Neural cell (in vitro differentiated cells): ENCODE measurements around the gene CALY. TPM values are rescaled to one million over a fixed set of nuclear protein-coding genes. Genes with fewer than 3 reads are reported as not detected.

Experiments
- H2AFZ ChIP-seq: fragments of 200-600, 300-800 bp; sonication (generic), shearing (Covaris generic); 2 replicates; pipeline ENCODE4 v1.6.0; 2014; ENCODE audit warnings: low read depth, mild to moderate bottlenecking, antibody characterized with exemption, low read length, moderate library complexity
- H3F3A ChIP-seq: fragments of 200-600 bp; shearing (Covaris generic); 2 replicates; pipeline ENCODE4 v1.6.1; 2016; ENCODE audit warnings: mild to moderate bottlenecking, moderate library complexity, mixed read lengths, antibody characterized with exemption, low read length; ENCODE audit not compliant: insufficient read depth, poor library complexity, severe bottlenecking
- H3K27ac ChIP-seq: fragments of 200-600, 300-800 bp; sonication (generic), shearing (Covaris generic); 2 replicates; pipeline ENCODE4 v1.5.1; 2014; ENCODE audit warnings: mild to moderate bottlenecking, low read length, moderate library complexity
- H3K27me3 ChIP-seq: fragments of 300-800, 200-600 bp; sonication (generic), shearing (Covaris generic); 2 replicates; pipeline ENCODE4 v1.6.0; 2014; ENCODE audit warnings: mild to moderate bottlenecking, low read depth, low read length, moderate library complexity; ENCODE audit not compliant: insufficient read depth
- H3K36me3 ChIP-seq: fragments of 300-800, 200-600 bp; sonication (generic), shearing (Covaris generic); 2 replicates; pipeline ENCODE4 v1.5.1; 2014; ENCODE audit warnings: mild to moderate bottlenecking, antibody characterized with exemption, low read length, moderate library complexity; ENCODE audit not compliant: insufficient read depth
- H3K4me2 ChIP-seq: fragments of 300-800, 200-600 bp; sonication (generic), shearing (Covaris generic); 2 replicates; pipeline ENCODE4 v1.6.0; 2014; ENCODE audit warnings: mild to moderate bottlenecking, low read length
- H3K4me3 ChIP-seq: fragments of 300-800, 200-600 bp; sonication (generic), shearing (Covaris generic); 2 replicates; pipeline ENCODE4 v1.5.1; 2014; ENCODE audit warnings: mild to moderate bottlenecking, low read length, moderate library complexity
- H3K79me2 ChIP-seq: fragments of 200-600 bp; shearing (Covaris generic); replicated peaks from 2 replicates; pipeline ENCODE4 v1.6.0; 2014; ENCODE audit warnings: mild to moderate bottlenecking, low read length, moderate library complexity; ENCODE audit not compliant: insufficient read depth
- H3K9ac ChIP-seq: fragments of 300-800, 200-600 bp; sonication (generic), shearing (Covaris generic); 2 replicates; pipeline ENCODE4 v1.6.1; 2016; ENCODE audit warnings: mild to moderate bottlenecking, low read length, mixed read lengths
- H3K9me2 ChIP-seq: fragments of 200-600 bp; shearing (Covaris generic); 2 replicates; pipeline ENCODE4 v1.6.1; 2016; ENCODE audit warnings: mild to moderate bottlenecking, low read length, mixed read lengths; ENCODE audit not compliant: insufficient read depth
- H3K9me3 ChIP-seq: fragments of 200-600, 300-800 bp; sonication (generic), shearing (Covaris generic); 2 replicates; pipeline ENCODE4 v1.6.1; 2016; ENCODE audit warnings: mild to moderate bottlenecking, mixed run types, low read length, moderate library complexity, mixed read lengths
- H4K20me1 ChIP-seq: fragments of 200-600 bp; shearing (Covaris generic); 2 replicates; pipeline ENCODE4 v1.6.1; 2016; ENCODE audit warnings: mild to moderate bottlenecking, mixed run types; ENCODE audit not compliant: insufficient read depth
- CTCF ChIP-seq: fragments of 450-650 bp; IDR thresholded peaks from 2 replicates; pipeline ENCODE4 v1.5.1; 2014; ENCODE audit warnings: antibody characterized with exemption, mild to moderate bottlenecking, moderate library complexity; ENCODE audit not compliant: poor library complexity, severe bottlenecking
- EP300 ChIP-seq: fragments of 450-650 bp; conservative IDR thresholded peaks from 2 replicates; pipeline ENCODE4 v1.6.1; 2014; ENCODE audit warnings: antibody characterized with exemption, mild to moderate bottlenecking, moderate library complexity; ENCODE audit not compliant: poor library complexity, severe bottlenecking
- EZH2 ChIP-seq: fragments of 200-600, 300-800 bp; shearing (Covaris generic), sonication (generic); IDR thresholded peaks from 2 replicates; pipeline ENCODE4 v1.6.1; 2014; ENCODE audit warnings: antibody characterized with exemption, low read length, borderline replicate concordance, mild to moderate bottlenecking; ENCODE audit not compliant: insufficient read depth, poor library complexity, severe bottlenecking
- MXI1 ChIP-seq: fragments of 450-650 bp; conservative IDR thresholded peaks from 2 replicates; pipeline ENCODE4 v1.6.1; 2014; ENCODE audit warnings: antibody characterized with exemption, mild to moderate bottlenecking; ENCODE audit not compliant: poor library complexity, severe bottlenecking
- POLR2AphosphoS5 ChIP-seq: IDR thresholded peaks from 2 replicates; pipeline ENCODE4 v1.6.1; 2012
- RAD21 ChIP-seq: fragments of 450-650 bp; conservative IDR thresholded peaks from 2 replicates; pipeline ENCODE4 v1.6.1; 2014; ENCODE audit warnings: antibody characterized with exemption, mild to moderate bottlenecking, moderate library complexity
- REST ChIP-seq: IDR thresholded peaks from 2 replicates; pipeline ENCODE4 v1.6.1; 2012; ENCODE audit warnings: borderline replicate concordance
- SMC3 ChIP-seq: fragments of 450-650 bp; conservative IDR thresholded peaks from 2 replicates; pipeline ENCODE4 v1.6.1; 2014; ENCODE audit warnings: antibody characterized with exemption, mild to moderate bottlenecking, moderate library complexity; ENCODE audit not compliant: poor library complexity
- TAF1 ChIP-seq: IDR thresholded peaks from 2 replicates; pipeline ENCODE4 v1.6.1; 2012; ENCODE audit warnings: low read depth
- polyA plus RNA-seq: library from polyadenylated mRNA; depleted of rRNA; stranded (reverse); fragments of >200 nt; gene quantifications from 2 replicates; pipeline ENCODE4 v1.2.3, GENCODE V29; 2014

Gene CALY
- polyA plus RNA-seq, 1 donor from 2014 or later = 3.7 TPM

GRCh38 chr10:133342942-133343341, 6.2 kb upstream of the CALY start:
- Histone ChIP-seq H3K4me3 (no peak overlapping the region), H3K79me2 (no peaks in the 10 kb centered on the region), H2AFZ (no peak overlapping the region), H3K9me2 (no peaks in the 10 kb centered on the region), H3K27ac (no peak overlapping the region), H3K9ac (no peak overlapping the region), H3K9me3 (no peaks in the 10 kb centered on the region), H3K36me3 (no peaks in the 10 kb centered on the region), H4K20me1 (no peaks in the 10 kb centered on the region), H3F3A (no peaks in the 10 kb centered on the region), H3K4me2 (no peak overlapping the region), H3K27me3 (no peaks in the 10 kb centered on the region)
- TF ChIP-seq EP300 = no peak
- no peak for TF ChIP-seq CTCF
- no peak for TF ChIP-seq REST
- no peak for TF ChIP-seq POLR2AphosphoS5
- TF ChIP-seq MXI1 = no peak
- TF ChIP-seq TAF1 = no peak
- TF ChIP-seq RAD21 = no peak
- TF ChIP-seq EZH2 = no peak
- TF ChIP-seq SMC3 = no peak

DNA sequence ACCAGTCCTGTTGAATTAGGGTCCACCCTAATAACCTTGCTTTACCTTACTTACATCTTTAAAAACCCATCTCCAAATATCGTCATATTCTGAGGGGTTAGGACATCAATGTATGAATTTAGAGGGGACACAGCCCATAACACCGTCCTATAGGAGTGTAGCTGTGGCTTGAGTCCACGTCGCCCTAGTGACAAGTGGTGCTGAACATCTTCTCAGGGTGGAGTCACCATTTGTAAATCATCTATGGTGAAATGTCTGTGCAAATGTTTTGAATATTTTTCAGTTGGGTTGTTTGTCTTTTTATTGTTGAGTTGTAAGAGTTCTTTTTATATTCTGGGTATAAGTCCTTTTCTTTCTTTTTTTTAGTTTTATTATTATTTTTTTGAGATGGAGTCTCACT, 5.3 kb upstream of the CALY start:
- H2AFZ ChIP-seq = no peak overlapping the region

More for the DNA sequence above, 5.3 kb upstream of the CALY start:
- Histone ChIP-seq H3K9me3 (no peaks in the 10 kb centered on the region), H3K27me3 (peaks cover 8% of the 10 kb centered on the region), H3K79me2 (no peaks in the 10 kb centered on the region), H3K27ac (no peak overlapping the region), H3K36me3 (no peaks in the 10 kb centered on the region), H3K4me2 (no peak overlapping the region), H3K9me2 (no peaks in the 10 kb centered on the region), H3K4me3 (no peak overlapping the region), H3F3A (no peaks in the 10 kb centered on the region), H3K9ac (no peak overlapping the region), H4K20me1 (no peaks in the 10 kb centered on the region)
- TF ChIP-seq MXI1 (no peak), TAF1 (no peak), EP300 (no peak), EZH2 (no peak), CTCF (no peak), SMC3 (no peak), POLR2AphosphoS5 (no peak), REST (no peak), RAD21 (no peak)
